HG03045 (cell line): ENCODE results near the gene APOL3.
"Not testable (repeated sequence)": the region's sequence is repeated elsewhere in the genome, so short reads cannot be mapped to it uniquely, and the experiment has no call there.

ENCODE experiments used
- ATAC-seq: cut with Tn5 transposase; IDR thresholded peaks from one replicate; pipeline ENCODE4 v1.9.1; 2021; ENCODE audit warnings: mild to moderate bottlenecking, moderate library complexity; ENCODE audit not compliant: unreplicated experiment

Gene APOL3

GRCh38 chr22:36193577-36193976, 33.0 kb upstream of the APOL3 start:
- no peak for ATAC-seq

DNA sequence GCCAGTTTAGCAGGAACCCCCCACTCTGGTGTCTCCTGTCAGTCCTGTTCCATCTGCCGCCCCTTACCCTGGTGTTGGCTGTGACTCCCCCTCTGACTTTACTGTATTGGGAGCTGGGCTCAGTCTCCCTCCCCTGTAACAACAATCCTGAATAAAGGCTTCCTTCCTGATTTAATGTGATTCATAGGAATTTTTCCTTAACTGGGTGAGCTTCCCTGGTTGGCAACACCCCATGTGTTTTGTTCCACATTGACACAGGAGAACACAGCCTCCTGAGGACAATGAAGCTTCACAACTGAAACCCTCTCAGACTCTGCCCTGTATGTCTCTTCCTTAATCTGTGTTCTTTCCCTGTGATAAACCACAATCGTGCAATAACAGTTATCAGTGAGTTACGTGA, 32.6 kb upstream of the APOL3 start:
- ATAC-seq: no peak

- ATAC-seq: no peak
Measured at GRCh38 chr22:36192542-36192941, 32.0 kb upstream of the APOL3 start.

DNA sequence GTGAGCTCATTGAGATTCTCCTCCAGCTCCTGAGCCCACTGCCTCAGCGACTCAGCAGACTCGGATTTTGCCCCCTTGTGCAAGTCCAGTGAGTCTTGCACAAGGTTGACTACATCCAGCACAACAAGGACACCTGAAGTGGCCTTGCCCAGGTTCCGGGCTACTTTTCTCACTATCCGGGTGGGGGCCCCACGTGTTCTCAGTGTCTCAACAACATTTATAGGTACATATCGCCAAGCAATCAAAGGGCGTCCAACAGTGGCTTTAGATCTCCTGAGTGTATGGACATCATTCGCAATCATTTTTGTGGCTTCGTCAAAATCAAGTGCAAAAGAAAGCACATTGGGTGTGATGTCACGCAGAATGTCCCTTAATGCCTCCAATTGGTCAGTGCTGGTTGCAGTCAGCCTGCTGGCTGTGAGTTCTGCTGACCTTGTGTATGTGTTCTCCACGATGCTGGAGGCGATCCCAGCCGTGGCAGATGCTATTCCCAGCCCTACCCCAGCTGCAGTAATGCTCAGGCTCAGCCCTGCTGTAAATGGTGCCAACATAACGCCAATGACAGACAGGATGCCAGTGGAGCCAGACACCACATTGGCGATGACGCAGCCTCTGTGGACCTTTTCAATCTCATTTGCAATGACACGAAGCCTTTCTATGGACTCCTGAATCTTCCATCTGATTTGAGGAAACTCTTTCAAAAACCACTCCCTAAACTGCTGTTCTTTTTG, 30.7 kb upstream of the APOL3 start:
- no peak for ATAC-seq

GRCh38 chr22:36187862-36188261, 27.3 kb upstream of the APOL3 start:
- ATAC-seq: not testable (repeated sequence)

DNA sequence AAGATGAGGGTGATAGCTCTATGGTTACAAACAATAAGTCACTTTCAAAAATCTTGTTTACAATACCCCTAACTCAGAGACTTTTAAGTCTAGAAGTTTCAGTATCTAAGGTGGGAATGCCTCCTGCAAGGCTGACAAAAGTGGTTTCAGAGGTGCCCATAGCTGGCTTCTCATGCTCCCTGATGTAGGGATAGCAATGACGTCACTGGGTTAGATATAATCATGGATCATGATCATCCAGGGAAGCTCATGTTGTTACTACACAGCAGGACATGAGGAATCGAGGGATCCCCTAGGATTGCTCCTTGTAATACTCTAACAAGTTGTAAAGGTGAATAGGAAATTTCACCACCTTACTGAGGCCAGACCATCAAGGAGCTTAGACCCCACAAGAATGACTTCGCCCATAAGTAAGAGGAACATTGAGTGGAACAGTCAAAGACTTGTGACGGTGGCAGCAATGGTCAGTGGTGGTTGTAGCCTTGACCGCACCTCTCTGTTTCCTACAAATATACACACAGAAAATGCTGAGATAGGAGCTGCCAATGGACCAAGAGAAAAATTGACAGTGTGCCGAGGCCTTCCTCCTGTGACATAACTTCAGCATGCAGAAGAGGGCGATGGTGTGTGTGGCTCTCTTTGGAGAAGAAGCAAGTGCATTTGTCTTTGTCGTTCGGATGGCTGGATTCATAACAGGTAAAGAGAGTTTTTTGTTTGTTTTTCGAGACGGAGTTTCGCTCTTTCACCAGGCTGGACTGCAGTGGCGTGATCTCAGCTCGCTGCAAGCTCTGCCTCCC, 25.5 kb upstream of the APOL3 start:
- no peak for ATAC-seq

DNA sequence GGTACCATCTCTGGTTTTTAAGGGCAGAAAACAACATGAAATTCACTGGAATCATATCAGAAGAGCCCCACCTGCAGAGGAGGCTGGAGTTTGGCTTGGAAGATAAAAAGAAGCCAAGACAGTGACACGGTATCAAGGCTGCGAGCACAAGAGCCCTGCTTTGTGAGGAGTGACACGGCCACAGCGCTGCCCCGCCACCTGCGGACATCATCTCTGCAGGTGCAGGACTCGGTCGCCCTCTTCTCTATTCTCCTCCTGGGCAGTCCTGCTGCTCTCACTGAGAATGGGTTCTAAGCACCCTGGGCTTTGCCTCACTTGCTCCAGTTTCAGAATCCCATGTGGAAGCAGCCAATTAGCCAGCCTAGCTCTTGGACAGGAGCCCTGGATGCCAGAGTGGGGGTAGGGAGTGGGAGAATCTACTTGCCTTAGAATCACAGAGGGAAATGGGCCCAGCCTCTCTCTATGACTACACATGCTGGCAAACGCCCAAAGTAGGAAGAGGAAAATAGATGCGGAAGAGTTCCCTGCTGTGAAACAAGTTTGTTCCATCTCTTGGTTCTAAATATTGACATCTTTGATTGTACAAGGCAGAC, 24.0 kb upstream of the APOL3 start:
- ATAC-seq: no peak

DNA sequence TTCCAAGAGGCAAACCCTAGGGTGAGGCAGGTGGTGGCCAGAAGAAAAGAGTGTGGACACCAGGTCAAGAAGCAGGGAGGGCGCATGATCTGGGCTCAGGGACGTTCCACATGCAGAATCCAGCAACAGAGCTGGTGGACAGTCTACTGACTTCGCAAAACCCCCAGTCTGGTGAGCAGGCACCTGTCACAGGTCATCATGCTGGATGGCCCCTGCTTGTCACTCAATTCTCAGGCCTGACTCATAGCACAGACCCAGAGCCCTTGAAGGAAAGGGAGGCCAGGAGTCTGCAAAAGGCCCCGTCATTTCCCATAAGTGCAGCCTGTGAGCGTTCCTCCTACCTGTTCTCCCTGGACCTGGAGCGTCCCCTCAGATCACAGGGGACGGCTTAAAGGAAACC, 22.9 kb upstream of the APOL3 start:
- no peak for ATAC-seq

- no peak for ATAC-seq
Measured at GRCh38 chr22:36182857-36183256, 22.3 kb upstream of the APOL3 start.

- ATAC-seq: no peak
Measured at GRCh38 chr22:36182056-36182455, 21.5 kb upstream of the APOL3 start.

DNA sequence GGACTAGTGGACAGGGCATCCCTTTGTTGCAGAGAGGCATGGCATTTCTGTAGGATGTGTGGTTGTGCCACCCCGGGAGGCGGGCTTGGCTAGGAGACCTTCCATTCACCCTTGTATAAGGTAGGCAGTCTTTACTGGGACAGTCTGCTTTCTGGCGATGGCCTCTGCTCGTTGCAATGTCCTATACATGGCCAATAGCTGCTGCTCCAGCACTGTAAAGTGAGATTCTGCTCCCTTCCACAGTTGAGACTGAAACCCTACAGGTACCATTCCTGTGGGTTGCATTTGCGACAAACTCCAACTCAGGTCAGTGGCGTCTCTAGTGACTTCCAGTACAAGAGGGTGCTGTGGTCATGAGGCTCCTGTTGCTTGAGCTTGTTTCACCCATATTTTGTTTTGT, 20.4 kb upstream of the APOL3 start:
- ATAC-seq: no peak

DNA sequence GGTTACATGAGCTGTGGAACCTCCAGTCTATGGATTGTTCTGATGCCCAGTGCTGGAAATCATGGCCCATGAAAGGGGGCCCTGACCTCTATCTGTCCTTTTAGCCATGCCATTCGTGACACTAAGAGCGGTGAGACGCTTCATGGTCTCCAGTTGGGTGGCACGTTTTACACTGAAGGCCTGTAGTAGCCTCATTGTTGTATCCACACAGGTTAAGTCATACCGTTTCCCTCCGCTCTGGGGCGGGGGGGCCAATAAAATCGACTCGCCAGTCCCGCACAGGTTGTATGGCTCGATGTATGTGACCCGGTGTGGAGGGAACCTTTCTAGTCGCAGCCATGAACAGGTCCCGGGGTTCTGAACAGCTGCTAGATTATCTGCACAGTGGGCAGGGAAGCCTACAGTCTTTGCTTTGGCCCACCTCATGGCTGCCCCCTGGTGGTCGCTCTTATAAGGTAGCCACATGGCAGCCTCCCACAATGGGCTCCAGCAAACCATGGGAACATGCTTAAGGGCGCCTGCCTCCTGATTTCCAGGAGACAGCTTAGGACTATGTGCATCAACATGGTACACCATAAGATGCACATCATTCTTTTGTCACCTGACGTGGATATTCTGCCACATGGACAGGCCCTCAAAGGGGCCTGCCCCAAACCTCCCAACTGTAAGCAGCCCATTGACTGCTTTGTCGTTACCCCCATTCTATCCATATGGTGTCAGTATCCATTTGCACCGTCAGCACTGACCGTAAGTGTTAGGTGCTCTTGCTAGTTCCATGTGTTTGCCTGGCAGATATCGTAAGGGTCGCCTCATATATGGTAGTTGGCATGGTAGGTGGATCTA, 19.7 kb upstream of the APOL3 start:
- ATAC-seq: no peak

GRCh38 chr22:36177160-36177559, 16.6 kb upstream of the APOL3 start:
- ATAC-seq: no peak

DNA sequence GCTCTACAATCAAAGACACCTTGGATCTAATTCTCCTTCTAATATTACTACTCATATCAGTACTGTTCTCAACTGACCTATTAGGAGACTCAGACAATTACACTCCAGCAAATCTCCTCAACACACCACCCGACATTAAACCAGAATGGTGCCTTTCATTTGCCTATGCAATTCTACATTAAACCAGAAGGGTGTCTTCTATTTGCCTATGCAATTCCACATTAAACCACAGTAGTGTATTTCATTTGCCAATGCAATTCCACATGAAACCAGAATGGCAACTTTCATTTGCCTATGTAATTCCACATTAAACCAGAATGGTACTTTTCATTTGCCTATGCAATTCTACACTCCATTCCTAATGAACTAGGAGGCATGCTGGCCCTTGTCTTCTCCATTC, 15.3 kb upstream of the APOL3 start:
- ATAC-seq: no peak

GRCh38 chr22:36171941-36172340, 11.4 kb upstream of the APOL3 start:
- no peak for ATAC-seq

DNA sequence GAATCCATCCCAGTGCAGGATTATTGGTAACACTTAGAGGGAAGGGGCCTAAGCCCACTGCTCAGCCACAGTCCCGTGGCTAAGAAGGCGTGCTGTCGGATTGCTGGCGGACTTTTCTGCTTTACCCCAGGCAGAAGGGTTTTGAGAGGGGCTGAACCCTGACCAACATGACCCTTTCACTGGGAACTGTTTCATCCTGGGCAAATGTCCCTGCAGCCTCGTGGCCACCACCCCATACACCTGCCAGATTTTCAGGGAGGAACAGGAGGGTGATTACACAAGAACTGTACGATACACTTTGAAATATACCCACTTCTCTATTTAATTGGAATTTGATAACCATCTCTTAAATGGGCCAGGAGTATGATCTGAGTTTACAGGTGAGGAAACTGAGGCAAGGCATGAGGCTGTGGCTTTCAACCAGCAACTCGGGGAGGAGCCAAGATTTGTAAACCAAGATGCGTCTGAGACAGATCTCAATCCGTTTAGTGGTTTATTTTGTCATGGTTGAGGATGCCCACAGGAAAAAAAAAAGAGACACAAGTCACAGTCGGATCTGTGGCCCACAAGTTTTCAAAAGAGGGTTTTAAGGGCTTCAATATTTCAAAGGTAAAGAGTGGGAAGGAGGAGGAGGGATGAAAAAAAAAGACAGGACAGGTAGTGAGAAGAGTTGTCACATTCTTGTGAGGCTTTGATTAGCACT, 6.1 kb upstream of the APOL3 start:
- no peak for ATAC-seq

GRCh38 chr22:36166086-36166485, 5.5 kb upstream of the APOL3 start:
- ATAC-seq: no peak

- ATAC-seq: no peak
Measured at GRCh38 chr22:36165141-36165540, 4.6 kb upstream of the APOL3 start.

GRCh38 chr22:36164621-36165020, 4.1 kb upstream of the APOL3 start:
- no peak for ATAC-seq

- no peak for ATAC-seq
Measured at GRCh38 chr22:36163497-36163896, 2.9 kb upstream of the APOL3 start.
